H4 (cell line): ENCODE data around the gene RGS11. TPM values are rescaled to one million over a fixed set of nuclear protein-coding genes. Genes with fewer than 3 reads are reported as not detected.
"Not testable (repeated sequence)": the region's sequence is repeated elsewhere in the genome, so short reads cannot be mapped to it uniquely, and the experiment has no call there.

Experiments used
- DNase-seq: peaks from one replicate; pipeline ENCODE4 v3.0.0-alpha.2; 2015; ENCODE audit warnings: low spot score
- total RNA-seq: library from RNA; depleted of rRNA; stranded (reverse); fragments of >200 nt; shearing (Covaris generic); gene quantifications from 2 replicates; pipeline ENCODE4 v1.2.3, GENCODE V29; 2014

RGS11 gene
- total RNA-seq, 1 experiment from 2014 or later = not detected

DNA sequence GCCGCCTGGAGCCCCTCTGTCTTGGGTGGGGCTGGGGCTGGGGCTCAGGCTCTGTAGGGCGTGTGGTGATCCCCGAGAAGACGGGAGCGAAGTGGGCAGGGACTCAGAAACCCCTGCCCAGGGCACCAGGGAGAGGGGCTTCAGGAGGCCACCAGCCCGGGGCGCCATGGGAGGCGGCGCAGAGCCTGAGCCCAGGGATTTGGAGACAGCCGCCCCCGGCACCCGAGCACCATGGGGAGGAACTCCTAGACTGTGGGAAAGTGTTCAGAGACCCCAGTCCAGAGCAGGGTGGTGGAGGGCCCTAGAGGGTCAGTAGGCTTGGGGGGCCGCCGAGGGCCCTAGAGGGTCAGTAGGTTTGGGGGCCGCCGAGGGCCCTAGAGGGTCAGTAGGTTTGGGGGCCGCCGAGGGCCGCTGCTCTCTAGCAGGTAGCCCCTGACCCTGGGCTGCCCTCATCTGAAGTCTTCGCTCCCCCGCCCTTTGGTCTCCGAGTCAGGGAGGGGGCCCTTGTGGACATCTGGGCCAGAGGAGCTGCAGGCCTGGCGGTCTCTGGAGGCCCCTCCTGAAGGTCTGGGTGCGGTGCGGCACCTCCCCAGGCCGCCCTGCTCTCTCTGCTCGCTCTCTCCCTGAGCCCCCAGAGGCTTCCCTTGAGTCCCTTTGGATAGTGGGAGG lies 5.4 kb upstream of the RGS11 start:
- DNase-seq = no peak

DNA sequence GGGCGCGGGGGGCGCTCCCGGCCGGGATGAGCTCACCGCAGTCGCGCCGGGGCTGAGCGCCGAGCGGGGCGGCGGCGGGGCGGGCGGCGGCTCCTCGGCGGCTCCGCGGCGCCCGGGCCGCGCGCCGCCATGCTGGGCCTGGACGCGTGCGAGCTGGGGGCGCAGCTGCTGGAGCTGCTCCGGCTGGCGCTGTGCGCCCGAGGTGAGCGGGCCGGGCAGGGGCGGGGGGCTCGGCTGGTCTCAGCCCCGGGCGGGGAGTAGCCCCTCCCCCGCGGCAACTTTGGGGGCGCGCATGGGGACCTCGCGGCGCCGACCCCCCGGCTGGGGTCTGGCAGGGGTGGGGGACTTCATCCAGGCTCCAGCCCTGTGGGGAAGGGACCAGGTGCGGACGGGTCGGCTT lies 4.8 kb upstream of the RGS11 start, which contains the start of gene ARHGDIG:
TSS of gene ARHGDIG (plus strand) at position 40 of the 400 bp plus-strand sequence. CDS start at position 130, 90 bp downstream.
- no peak for DNase-seq

DNA sequence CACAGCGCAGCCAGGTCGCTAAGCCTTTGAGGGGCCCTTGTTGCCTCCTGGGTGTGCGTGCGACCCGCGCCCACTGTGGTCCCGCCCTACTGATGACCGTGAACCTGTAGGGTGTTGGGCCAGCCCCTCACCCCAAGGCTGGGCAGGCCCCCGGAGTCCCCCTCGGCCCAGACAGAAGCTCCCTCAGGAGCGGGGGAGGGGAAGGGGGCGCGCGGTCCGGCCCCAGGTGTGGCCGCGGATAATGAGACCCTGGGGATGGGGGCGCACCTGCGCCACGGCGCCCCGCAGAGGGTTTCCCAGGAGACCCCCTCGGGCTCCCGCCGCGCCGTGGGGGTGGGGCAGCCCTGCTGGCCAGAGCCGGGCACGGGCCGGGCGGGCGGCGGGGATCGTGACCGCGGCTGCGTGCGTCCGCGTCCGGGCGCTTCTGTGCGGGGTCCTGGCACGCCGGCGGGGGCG lies 4.3 kb upstream of the RGS11 start:
- DNase-seq = no peak

DNA sequence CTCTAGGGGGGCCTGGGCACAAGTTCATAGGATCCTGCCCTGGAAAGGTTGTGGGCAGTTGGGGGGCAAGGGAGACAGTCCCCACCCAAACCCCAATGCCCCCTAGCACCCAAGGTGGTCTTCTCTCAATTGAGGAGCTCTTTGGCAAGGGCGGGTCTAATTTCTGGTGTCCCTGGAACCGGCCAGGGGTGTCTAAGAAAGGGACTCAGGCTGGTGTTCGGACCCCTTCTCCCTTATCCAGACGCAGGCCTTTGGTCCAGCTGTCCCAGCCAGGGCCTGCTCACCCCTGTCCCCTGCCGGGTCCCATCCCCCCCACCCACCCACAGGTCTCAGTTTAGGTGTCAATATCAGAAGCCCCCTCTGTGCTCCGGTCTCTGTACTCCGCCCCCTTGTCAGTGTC lies 3.8 kb upstream of the RGS11 start:
- DNase-seq = no peak

- DNase-seq = peak; percentile 35
Measured at GRCh38 chr16:278863-279366, 3.2 kb upstream of the RGS11 start.

DNA sequence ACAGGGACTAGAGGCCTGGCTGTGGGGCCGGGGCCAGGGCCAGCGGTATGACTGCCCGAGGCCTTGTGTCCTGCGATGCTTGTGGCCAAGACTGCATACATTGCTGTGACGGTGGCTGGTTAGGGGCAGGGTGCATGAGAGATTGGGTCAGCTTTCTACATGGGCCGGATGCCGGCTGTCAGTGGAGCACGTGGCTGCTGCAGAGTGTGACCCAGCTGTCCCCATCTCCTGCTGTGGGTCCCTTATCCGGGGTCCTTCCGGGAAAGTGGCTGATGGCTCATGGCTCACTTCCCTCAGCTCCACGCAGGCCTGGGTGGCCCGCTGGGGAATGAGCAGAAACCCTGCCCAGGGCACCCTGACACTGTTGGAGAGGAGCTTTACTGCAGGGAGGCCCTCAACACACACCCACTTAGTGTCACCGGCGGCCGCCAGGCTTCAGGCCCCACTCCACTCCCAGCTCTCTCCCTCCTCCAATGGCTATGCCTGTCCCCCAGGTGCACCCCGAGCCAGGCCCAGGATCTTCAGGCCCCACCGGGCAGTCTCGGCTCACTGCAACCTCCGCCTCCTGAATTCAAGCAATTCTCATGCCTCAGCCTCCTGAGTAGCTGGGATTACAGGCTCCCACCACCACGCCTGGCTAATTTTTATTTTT lies 808 bp upstream of the RGS11 start:
- no peak for DNase-seq

- DNase-seq = no peak
Measured at GRCh38 chr16:275041-275641, 603 bp downstream of the RGS11 start.

GRCh38 chr16:273547-274421 lies 2.0 kb downstream of the RGS11 start:
- DNase-seq = no peak

GRCh38 chr16:272633-273546 lies 2.9 kb downstream of the RGS11 start:
- DNase-seq = no peak

DNA sequence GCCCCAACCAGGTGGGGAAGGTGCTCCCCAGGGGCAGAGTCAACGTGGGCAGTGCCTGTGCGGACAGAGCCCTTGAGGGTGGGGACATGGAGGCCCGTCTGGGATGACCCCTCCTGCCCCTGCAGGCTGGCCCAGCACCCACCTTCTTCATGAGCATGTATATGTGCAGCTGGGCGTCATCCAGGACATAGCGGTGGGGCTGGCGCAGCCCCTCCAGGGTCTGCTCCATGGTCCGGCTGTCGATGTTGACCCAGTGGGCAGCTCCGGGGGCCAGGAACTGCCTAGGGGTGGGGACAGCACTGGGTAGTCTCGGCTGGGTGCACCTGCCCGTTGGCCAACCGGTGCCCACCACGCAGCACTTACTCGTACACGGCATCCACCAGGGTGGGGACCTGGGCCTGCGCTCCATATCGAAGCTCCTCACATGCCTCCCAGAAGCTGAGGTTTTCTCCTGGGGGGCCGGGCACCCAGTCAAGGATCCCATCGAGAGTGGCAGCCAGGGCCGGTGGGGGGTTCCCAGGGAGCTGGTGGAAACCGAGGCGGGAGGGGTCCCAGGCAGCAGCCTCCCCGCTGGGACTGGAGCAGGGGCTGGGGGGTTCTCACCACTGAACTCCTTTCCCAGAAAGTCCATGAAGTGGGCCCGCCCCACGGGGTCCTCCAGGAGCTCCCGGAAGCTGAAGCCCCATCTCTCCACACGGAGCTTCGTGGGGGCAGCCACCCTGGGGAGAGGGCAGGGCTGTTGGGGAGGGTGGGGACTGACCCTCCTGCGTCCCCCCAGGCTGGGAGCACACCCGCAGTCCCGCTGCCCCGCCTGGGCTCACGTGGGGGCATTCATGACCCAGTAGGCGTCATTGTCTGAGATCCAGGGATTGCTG lies 5.1 kb downstream of the RGS11 start:
- DNase-seq = no peak

- DNase-seq = no peak
Measured at GRCh38 chr16:269061-269796, 6.5 kb downstream of the RGS11 start.

DNA sequence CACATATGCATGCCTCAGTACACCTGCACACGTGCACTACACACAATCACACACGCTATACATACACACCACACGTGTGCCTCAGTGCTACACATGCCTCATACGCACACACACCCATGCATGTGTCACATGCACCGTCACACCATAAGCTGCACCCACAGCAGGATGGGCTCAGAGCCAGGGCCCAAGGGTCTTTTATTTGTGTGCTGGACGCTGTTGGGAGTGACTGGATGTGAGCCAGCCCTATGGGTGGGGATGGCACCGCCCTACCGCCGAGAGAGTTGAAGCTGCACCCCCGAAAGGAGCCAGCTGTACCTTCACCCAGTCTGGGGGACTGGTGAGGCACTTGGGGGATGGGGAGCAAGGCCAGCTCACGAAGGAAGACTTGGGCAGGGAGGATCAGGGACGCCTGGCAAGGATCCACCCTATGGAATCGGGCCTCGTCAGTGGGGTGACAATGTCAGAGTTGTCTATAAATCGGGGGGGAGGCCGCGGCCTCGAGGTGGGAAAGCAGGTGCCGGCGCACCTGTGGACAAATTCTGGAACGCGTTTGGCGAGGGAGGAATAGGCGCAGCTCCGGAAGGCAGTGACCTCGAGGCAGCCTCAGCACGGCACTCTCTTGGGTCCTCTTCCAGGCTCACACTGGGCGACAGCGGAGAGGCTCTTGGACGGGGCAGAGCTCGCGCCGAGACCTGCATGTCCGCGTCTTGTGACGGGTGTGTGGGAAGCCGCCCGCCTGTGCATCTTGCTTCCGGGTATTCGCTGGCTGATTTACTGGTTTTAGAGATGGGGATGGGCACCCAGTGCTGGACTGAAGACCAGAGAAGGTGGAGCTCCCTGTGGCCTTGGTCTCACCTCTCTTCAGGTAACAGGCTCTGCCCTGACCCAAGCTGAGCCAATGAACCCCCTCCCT lies 7.3 kb downstream of the RGS11 start:
- no peak for DNase-seq

GRCh38 chr16:267562-267961 lies 8.2 kb downstream of the RGS11 start:
- DNase-seq = not testable (repeated sequence)

DNA sequence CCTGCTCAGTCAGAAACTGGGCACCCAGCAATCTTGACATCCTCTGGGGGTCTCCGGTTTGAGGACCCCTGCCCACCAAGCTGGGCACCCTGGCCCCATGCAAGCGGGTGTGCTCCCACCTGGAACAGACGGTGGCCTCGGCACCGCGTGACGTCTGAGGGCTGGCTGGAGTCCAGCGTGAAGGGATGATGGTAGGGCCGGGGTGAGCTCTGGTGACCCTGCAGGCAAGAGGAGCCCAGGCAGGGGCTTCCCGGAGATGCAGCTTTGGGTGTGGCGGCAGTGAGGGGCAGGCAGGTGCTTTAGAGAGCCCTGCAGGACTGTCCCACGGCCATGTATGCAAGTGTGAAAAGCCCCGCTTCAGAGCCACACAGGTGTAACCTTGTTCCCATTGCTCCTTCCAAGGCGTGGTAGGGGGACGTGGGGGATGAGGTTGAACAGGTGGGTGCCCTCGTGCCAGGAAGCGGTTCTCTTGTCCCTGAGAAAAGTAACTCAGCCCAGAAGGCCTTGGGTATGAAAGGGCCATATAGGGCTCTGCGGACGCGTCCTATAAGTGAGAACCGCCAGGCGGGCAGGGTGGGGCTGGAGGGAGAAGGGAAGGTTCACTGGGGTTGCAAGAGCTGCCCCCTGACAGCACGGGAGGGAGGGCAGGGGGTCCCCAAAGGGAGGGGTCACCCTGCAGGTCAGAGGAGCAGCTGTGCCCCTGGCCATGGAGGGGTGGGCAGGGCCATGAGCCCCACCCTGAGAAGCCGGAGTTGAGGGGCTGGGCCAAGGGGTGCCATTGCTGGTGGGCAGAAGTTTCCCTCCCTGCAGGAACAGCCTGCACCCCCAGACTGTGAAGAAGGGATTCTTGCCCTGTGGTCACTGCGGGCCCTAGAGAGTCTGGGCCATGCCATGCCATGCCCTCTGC lies 9.2 kb downstream of the RGS11 start:
- DNase-seq = no peak

DNA sequence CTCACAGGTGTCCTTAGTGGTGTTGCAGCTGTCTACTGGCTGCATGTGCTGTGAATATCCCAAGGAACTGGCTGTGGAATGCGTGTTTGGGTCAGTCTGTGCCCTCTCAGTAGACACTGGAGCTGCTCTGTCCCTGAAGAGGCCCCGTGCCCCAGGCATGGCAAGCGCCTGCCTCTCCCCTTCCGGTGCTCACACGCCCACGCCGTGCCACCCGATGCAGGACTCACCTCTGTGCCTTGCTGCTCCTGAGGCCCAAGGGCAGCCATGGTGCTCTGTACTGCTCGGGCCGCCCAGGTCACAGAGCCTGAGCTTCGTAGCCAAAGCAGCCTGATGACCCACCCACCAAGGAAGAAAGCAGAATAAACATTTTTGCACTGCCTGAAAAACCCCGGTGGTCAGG lies 10.0 kb downstream of the RGS11 start:
- DNase-seq = no peak

DNA sequence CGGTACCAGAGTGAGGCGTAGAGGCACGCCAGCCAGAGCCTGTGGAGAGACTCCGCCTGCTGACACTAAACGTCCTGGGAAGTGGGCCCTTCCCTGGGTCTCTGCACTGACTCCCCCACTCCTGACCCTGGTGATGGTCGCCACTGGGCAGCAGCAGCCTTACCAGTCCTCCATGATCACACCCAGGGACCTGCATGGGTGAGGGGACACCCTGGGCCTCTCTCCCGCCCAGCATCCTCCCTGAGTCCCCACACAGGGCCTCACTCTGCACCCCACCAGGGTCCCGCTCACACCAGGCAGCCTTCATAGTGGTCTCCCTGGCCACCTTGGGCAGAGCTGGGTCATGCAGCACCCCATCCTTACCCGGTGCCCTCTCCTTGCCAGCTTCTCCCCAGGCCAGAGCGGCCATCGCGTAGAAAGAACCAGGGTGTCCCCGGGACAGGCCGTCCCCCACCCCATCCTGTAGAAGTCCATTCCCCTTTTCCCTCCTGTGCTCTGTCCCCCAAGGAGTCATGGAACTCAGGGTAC lies 10.7 kb downstream of the RGS11 start:
- DNase-seq = no peak
